Germinal center (tissue), 1 donor: ENCODE results near the gene GOLGA8M.
A peak's percentile ranks its signal among the peaks of the same experiment; 100 is the strongest.
"Not testable (repeated sequence)": the region's sequence is repeated elsewhere in the genome, so short reads cannot be mapped to it uniquely, and the experiment has no call there.

Source experiments
- DNase-seq: peaks from one replicate; pipeline ENCODE4 v3.0.0; 2012; ENCODE audit warnings: mixed read lengths, low spot score

Gene GOLGA8M, protein sequence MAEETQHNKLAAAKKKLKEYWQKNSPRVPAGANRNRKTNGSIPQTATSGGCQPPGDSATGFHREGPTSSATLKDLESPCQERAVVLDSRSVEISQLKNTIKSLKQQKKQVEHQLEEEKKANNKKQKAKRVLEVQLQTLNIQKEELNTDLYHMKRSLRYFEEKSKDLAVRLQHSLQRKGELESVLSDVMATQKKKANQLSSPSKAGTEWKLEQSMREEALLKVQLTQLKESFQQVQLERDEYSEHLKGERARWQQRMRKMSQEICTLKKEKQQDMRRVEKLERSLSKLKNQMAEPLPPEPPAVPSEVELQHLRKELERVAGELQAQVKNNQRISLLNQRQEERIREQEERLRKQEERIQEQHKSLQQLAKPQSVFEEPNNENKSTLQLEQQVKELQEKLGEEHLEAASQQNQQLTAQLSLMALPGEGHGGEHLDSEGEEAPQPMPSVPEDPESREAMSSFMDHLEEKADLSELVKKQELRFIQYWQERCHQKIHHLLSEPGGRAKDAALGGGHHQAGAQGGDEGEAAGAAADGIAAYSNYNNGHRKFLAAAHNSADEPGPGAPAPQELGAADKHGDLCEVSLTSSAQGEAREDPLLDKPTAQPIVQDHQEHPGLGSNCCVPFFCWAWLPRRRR

DNA sequence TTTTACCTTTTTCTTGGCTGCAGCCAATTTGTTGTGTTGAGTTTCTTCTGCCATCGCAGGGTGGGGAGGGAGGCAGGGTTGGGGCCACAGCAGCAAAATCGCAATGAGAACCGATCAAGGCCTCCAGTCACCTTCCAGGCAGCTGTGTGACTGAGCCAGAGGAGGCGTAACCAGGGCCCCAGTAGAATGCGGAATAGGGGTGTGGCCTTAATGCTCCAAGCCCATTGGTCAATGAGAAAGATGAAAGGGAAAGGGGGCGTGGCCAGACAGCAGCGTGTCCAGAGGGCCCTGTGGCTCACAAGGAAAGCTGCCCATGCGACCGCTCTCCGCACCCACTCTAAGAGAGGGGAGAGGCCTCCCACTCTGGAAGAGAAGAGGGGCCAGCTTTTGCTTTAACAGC is at the start of gene GOLGA8M:
Gene GOLGA8M, minus strand, starts transcription at position 152 of the 400 bp plus-strand sequence. Its CDS starts 98 bp downstream, at position 54.
- DNase-seq: not testable (repeated sequence)

DNA sequence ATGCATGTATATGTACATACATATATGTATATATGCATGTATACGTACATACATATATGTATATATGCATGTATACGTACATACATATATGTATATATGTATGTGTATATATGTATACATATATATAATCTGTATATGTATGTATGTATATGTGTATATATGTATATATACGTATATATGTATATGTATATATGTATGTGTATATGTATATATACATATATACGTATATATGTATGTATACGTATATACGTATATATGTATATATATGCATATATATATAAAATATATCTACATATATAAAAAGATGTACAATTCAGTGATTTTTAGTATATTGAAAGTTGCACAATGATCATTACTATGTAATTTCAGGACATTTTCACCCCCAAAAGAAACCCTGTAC is 30.7 kb upstream of the GOLGA8M start:
- not testable (repeated sequence) for DNase-seq

DNA sequence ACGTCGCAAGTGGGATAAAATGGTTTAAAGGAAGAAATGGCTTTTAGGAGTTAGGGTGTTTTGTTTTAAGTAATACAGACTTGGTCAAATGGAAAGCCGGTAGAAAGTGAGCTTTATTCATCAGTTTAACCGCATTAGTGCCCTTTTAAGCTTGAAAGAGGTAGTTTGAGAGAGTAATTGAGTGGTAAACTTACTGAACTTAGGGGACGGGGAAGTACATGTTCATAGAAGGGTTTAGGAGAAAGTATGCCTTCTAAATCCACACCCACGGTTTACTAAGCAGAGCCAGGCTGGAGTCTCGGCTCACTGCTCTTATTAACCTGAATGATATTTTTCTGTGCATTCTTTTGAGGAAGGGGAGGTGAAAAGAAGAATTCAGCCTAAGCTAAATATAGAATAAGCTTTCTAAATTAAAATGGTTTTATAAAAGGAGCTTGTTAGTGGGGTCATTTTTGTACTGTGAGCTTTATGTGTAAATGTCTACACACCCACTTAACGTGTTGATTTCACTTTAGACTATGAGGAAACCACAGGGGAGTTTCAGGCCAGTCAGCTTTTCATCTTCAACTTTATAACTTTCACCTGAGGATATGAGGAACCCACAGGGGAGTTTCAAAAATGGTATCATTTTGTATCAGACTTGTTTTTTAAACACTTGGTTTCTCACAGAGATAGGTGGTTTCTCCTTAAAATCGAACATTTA is 26.5 kb upstream of the GOLGA8M start:
- DNase-seq: not testable (repeated sequence)

DNA sequence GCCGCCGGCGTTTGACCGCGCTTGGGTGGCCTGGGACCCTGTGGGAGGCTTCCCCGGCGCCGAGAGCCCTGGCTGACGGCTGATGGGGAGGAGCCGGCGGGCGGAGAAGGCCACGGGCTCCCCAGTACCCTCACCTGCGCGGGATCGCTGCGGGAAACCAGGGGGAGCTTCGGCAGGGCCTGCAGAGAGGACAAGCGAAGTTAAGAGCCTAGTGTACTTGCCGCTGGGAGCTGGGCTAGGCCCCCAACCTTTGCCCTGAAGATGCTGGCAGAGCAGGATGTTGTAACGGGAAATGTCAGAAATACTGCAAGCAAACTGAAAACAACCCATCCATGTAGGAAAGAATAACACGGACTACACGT is 26.0 kb upstream of the GOLGA8M start:
- not testable (repeated sequence) for DNase-seq

DNA sequence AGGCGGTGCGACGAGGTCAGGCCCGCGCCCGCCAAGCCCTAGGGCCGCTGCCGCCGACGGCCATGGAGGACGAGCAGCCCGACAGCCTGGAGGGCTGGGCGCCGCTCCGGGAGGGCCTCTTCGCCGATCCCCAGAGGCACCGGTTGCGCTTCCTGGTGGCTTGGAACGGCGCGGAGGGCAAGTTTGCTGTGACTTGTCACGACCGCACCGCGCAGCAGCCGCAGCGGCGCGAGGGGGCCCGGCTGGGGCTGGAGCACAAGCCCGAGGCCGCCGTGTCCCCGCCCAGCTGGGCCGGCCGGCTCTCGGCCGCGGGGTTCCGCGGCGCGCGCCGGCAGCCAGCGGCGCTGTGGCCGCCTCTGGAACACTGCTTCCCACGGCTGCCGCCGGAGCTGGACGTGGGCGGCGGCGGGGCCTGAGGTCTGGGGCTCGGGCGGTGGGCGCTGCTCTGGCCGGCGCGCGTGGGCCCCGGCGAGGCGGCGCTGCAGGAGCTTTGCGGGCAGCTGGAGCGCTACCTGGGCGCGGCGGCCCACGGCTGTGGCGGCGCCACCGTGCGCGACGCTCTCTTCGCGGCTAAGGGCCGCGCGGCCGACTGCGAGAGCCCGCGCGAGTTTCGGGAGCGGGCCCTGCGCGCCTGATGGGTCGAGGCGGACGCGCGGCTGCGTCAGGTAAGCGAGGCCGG is 25.4 kb upstream of the GOLGA8M start:
- peak; percentile 4 for DNase-seq

DNA sequence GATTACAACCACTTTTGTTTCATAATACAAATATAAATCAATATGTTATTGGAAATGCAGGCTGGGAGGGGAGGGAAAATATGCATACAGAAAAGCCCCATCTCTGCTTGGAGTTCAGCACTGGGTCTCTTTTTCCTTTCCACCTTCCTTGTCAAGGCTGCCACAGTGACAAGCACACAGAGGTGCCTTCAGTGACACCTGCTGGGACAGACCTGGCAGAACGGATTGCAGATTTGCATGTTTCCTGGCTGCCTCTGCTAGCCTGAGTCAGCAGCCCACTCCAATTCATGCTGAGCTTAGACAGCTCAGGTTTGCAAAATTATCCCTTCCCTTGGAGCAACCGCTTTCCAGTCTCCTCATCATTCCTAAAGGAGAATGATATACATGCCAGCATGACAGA is 15.8 kb upstream of the GOLGA8M start:
- DNase-seq: not testable (repeated sequence)

DNA sequence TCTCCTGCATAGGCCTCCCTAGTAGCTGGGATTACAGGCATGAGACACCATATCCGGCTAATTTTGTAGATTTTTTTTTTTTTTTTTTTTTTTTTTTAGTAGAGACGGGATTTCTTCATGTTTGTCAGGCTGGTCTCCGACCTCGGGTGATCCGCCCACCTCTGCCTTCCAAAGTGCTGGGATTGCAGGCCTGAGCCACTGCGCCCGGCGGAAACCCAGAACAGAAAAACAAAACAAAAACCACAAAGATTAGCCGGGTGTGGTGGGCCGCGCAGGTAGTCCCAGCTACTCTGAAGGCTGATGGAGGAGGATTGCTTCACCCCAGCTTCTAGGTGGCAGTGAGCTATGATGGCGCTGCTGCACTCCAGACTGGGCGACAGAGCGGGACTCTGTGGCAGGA is 14.8 kb upstream of the GOLGA8M start:
- not testable (repeated sequence) for DNase-seq

DNA sequence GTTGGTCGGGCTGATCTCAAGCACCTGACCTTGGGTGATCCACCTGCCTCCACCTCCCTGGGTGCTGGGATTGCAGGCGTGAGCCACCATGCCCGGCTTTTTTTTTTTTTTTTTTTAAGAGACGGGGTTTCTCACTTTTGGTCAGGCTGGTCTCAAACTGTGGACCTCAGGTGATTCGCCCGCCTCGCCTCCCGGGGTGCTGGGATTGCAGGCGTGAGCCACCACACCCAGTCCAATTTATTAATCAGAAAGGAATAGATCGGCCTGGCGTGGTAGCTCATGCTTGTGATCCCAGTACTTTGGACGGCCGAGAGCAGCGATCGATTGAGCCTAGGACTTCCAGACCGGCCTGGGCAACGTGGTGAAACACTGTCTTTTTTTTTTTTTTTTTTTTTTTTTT is 13.9 kb upstream of the GOLGA8M start:
- DNase-seq: no peak

DNA sequence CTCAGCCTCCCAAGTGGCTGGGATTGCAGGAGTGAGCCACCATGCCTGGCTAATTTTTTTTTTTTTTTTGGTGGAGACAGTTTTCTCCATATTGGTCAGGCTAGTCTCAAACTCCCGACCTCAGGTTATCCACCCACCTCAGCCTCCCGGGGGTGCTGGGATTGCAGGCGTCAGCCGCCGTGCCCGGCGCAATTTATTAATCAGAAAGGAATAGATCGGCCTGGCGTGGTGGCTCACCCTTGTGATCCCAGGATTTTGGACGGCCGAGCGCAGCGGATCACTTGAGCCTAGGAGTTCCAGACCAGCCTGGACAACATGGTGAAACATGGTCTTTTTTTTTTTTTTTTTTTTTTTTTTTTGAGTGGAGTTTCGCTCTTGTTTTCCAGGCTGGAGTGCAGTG is 13.3 kb upstream of the GOLGA8M start:
- DNase-seq: no peak

DNA sequence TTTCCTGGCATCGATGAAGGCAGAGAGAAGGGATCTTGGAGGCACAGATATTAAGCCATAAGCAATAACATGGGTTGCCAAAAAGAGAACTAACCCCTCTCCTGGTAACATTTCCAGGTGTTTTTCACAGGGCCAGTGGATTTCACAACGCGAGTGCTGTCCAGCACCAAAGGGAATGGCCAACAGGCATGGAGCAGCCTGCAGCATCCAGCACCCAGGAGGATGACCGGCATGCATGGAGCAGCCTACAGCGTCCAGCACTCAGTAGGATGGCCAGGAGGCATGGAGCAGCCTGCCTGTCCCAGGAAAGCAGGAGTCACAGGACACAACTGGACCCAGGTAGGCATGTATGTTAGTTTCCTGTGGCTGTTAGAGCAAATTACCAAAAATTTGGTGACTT is 11.8 kb upstream of the GOLGA8M start:
- not testable (repeated sequence) for DNase-seq

DNA sequence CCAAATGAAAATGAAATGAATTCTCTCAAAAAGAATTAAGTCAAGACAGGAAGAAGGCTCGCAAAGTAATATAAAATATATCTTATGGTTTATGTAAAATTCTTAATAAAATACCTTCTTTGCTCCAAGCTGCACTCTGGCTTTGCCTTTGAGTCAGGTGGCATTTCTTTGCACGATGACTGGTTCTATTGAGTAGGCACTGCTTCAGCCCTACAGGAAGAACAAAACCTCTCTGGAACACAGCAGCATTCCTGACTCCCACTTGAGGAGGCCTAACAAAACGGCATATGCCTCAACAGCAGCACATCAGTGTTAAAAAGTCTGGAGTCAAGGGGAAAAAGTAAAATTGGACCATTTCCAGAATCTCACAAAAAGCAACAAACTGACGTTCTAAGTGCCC is 7.4 kb upstream of the GOLGA8M start:
- DNase-seq: not testable (repeated sequence)

DNA sequence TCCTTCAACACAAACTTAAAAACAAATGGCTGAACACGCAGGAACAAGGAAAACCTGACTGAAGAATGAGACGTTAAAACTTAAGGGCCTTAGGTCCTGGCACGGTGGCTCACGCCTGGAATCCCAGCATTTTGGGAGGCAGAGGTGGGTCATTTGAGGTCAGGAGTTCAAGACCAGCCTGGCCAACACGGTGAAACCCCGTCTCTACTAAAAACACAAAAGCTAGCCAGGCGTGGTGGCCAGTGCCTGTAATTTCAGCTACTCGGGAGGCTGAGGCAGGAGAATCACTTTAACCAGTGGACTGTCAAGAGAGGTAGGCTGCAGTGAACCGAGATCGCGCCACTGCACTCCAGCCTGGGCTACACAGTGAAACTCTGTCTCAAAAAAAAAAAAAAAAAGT is 6.4 kb upstream of the GOLGA8M start:
- DNase-seq: not testable (repeated sequence)

DNA sequence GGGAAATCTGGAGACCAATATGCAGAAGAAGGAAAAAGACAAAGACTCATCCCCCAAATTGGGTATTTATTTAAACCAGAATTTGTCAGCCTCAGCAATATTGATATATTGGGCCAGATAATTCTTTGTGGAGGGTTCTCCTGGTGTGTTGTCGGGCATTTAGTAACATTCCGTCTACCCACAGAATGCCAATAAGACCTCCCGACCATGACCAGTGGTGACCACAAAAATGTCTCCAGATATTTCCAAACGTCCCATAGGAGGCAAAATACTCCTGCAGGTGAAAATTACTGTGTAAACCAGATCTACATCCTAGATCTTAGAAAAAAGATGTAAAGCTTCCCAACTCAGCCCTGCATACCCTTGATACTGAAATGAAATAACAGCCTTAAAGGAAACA is 2.0 kb upstream of the GOLGA8M start:
- DNase-seq: not testable (repeated sequence)

DNA sequence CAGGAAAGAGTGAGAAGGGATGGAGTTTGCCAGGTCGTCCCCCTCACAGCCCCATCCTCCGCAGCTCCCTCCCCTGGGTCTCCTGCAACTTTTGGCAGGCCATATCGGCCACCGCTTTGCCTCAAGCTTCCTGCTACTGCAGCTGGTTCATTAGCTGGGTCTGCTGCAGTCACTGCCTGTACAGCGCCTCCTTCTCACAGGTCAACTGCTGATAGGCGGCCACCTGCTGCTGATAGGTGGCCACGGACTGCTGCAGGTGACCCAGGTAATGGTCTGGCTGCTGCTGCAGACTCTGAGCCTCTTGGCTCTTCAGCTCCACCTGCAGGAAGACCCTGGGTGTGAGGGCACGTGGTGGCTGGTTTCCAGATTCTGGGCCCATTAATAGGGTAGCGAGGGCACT is 8.3 kb downstream of the GOLGA8M start:
- not testable (repeated sequence) for DNase-seq

DNA sequence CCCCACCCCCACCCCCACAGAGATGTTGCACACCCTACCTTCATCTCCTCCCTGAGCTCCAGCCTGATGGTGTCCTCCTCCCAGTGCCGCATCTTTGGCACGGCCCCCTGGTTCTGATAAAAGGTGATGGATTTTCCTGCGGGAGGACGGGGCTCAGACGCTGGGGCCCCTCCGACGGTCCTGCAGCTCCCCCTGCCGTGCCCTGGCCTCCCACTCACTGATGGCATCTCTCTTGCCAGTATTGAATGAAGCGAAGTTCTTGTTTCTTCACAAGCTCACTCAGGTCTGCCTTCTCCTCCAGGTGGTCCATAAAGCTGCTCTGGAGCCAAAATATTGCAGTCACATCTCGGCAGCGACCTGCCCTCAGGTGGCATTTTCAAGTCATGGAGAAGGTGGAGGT is 9.8 kb downstream of the GOLGA8M start:
- DNase-seq: not testable (repeated sequence)

DNA sequence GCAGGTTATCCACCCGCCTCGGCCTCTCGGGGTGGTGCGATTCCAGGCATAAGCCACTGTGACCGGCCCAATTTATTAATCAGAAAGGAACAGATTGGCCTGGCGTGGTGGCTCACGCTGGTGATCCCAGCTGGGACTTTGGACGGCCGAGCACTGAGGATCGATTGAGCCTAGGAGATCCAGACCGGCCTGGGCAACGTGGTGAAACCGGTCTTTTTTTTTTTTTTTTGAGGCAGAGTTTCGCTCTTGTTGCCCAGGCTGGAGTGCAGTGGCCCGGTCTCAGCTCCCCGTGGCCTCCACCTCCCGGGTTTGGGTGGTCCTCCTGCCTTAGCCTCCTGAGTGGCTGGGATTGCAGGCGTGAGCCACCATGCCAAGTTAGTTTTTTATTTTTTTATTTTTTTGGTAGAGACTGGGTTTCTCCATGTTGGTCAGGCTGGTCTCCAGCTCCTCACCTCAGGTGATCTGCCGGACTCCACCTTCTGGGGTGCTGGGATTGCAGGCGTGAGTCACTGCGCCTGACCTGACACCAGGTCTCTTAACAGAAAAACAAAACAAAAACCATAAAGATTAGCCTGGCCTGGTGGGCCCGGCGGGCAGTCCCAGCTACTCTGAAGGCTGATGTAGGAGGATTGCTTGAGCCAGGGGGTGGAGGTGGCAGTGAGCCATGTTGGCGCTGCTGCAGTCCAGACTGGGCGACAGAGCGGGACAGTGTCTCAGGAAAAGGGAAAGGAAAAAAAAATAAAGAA is 18.0 kb downstream of the GOLGA8M start:
- not testable (repeated sequence) for DNase-seq

DNA sequence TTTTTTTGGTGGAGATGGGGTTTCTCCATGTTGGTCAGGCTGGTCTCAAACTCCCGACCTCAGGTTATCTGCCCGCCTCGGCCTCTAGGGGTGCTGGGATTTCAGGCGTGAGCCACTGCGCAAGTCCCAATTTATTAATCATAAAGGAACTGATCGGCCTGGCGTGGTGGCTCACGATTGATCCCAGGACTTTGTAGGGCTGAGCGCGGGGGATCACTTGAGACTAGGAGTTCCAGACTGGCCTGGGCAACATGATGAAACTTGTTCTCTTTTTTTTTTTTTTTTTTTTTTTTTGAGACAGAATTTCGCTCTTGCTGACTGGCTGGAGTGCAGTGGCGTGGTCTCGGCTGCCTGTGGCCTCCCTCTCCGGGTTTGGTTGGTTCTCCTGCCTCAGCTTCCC is 19.2 kb downstream of the GOLGA8M start:
- DNase-seq: not testable (repeated sequence)

DNA sequence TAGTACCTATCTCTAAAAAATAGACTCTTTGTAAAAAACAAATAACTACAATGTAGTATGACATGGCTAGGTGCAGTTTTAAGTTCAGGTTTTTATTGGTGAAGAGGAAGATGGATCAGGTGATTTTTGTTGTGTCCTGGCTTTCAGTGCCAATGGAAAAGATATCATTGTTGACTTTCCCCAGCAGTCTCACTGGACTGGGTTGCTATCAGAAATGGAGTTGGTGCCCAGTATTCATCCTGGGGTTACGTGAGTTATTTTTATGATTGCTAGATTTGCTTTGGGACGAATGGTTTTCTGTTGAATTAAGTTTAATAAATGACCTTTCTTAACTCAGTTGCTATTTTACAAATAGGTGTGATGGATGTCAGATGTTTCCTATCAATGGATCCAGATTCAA is 38.7 kb downstream of the GOLGA8M start:
- DNase-seq: not testable (repeated sequence)

DNA sequence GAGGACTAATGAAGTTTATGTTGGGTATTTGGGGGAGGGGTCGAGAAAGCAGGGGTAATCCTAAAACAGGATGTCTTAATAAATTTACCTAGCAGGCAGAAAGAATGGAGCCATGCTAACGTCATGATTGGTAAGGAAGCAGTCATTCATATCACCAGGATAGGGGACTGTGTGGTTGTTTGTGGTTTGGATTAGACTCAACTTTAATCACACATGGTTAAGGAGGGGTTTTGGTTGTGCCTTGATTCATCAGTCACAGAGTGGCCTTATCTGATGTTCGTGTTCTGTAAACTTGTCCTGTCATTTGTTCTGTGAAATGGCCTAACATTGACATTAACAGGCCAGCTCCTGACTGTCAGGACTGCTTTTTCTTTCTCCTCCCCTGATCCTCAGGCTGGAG is 40.1 kb downstream of the GOLGA8M start:
- DNase-seq: not testable (repeated sequence)

DNA sequence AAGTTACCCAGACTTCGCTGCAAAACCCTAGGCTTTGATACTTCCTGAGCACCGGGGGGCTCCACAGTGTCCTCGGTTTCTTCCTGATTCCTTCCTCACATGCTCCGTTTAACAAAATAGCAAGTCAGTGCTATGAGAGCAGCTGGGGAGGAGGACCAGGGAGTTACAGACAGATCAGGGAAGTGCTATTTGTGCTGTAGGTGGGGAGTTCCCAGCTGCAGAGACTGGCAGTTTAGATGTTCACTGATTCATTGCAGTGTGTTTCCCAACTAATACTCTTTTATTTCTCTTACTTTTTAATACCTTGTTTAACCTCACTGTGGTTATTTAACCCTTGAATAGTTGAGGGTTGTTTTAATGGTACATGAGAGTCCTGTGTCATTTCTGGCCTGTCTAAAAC is 45.8 kb downstream of the GOLGA8M start:
- DNase-seq: not testable (repeated sequence)

DNA sequence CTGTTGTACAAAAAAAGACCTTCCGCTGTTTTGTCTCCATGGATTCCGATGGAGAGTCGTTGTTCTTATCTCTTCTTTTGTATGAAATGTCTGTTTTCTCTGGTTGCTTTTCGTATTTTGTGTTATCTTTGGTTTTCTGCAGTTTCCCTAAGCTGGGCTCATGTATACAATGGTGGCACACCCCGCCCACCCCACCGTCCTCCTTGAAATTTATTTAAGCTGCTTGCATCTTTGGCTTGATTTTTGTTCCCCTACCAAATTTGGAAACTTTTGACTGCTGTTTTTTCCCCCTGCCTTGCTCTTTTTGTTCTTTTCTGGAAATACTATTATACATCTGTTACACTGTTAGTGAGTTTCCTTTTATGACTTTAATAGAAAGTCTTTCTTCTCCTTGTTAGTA is 47.6 kb downstream of the GOLGA8M start:
- DNase-seq: not testable (repeated sequence)

DNA sequence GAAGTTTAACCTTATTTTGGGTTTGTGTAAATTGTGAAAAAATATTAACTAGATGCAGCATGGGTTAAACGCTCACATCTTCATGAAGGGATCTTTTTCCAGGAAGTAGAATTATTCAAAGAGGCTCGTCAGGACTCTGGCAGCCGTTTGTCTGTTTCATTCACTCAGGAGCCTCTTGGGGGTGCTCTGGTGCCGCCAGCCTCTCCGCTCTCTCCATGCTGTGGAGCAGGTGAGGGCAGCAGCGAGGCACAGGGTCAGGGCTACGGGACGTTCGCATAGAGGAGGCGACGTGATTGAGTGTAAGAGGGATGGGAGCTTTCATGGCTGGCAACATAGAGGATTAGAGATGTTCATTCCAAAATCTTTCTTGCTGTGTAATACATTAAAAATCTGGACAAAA is 48.5 kb downstream of the GOLGA8M start:
- not testable (repeated sequence) for DNase-seq
